HG03565 (cell line): ENCODE data around the gene RASL11A.
"Not testable (repeated sequence)": the region's sequence is repeated elsewhere in the genome, so short reads cannot be mapped to it uniquely, and the experiment has no call there.

Experiments used
- ATAC-seq: cut with Tn5 transposase; IDR thresholded peaks from one replicate; pipeline ENCODE4 v1.9.1; 2021; ENCODE audit warnings: mild to moderate bottlenecking, moderate library complexity; ENCODE audit not compliant: unreplicated experiment

RASL11A gene

GRCh38 chr13:27296496-27296895 lies 25.9 kb downstream of the RASL11A start:
- no peak for ATAC-seq

- ATAC-seq, result no peak
Observed at GRCh38 chr13:27298849-27299248, 28.2 kb downstream of the RASL11A start.

- not testable (repeated sequence) for ATAC-seq
Observed at GRCh38 chr13:27300406-27300805, 29.8 kb downstream of the RASL11A start.

GRCh38 chr13:27300941-27301586 lies 30.4 kb downstream of the RASL11A start:
- no peak for ATAC-seq

- no peak for ATAC-seq
Observed at GRCh38 chr13:27302643-27303262, 32.1 kb downstream of the RASL11A start.

GRCh38 chr13:27304099-27304498 lies 33.5 kb downstream of the RASL11A start:
- no peak for ATAC-seq

GRCh38 chr13:27304611-27305010 lies 34.0 kb downstream of the RASL11A start:
- ATAC-seq, result no peak

GRCh38 chr13:27306364-27306763 lies 35.7 kb downstream of the RASL11A start:
- ATAC-seq, result no peak

- no peak for ATAC-seq
Observed at GRCh38 chr13:27308941-27309340, 38.3 kb downstream of the RASL11A start.

GRCh38 chr13:27309401-27309958 lies 38.9 kb downstream of the RASL11A start:
- no peak for ATAC-seq

GRCh38 chr13:27309967-27310598 lies 39.5 kb downstream of the RASL11A start:
- no peak for ATAC-seq

- ATAC-seq, result no peak
Observed at GRCh38 chr13:27310946-27311345, 40.3 kb downstream of the RASL11A start.

- ATAC-seq, result no peak
Observed at GRCh38 chr13:27311518-27312210, 41.0 kb downstream of the RASL11A start.

- no peak for ATAC-seq
Observed at GRCh38 chr13:27313770-27314169, 43.1 kb downstream of the RASL11A start.

- no peak for ATAC-seq
Observed at GRCh38 chr13:27319404-27319803, 48.8 kb downstream of the RASL11A start.

GRCh38 chr13:27321468-27322431 lies 51.1 kb downstream of the RASL11A start:
- ATAC-seq, result no peak

- not testable (repeated sequence) for ATAC-seq
Observed at GRCh38 chr13:27322443-27322842, 51.8 kb downstream of the RASL11A start.
